NB4 (cell line): ENCODE results near the gene KCTD5.

ENCODE experiments used
- MAX ChIP-seq: IDR thresholded peaks from 2 replicates; pipeline ENCODE4 v1.6.1; 2011; ENCODE audit warnings: low read depth, low read length
- POLR2A ChIP-seq: IDR thresholded peaks from 2 replicates; pipeline ENCODE4 v1.6.1; 2011; ENCODE audit warnings: mild to moderate bottlenecking; ENCODE audit not compliant: insufficient read length; ENCODE audit errors: extremely low read depth
- TF ChIP-seq, protein P1 (sequence below): IDR thresholded peaks from one replicate; pipeline ENCODE4 v1.5.1; 2012; ENCODE audit warnings: low read depth, low read length

DNA sequence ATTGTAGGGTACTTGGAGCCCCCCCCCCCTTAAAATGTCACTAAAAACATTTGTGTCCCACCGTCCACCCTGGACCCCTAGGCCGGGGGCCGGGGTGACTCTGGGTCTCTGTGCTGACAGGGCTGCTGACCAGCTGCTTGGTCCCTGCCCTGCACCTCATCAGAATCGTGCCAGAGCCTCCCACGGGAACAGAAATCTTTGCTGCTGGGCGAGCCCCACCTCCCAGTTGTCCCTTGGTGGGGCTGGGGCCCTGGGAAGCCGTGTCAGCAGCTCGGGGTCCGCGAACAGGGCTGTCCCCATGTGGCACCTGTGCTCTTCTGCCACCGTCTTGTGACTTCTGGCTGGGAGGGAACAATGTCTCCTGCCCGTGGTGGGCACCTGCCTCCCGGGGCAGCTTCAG lies 18.5 kb downstream of the KCTD5 start:
- TF ChIP-seq, protein P1, sequence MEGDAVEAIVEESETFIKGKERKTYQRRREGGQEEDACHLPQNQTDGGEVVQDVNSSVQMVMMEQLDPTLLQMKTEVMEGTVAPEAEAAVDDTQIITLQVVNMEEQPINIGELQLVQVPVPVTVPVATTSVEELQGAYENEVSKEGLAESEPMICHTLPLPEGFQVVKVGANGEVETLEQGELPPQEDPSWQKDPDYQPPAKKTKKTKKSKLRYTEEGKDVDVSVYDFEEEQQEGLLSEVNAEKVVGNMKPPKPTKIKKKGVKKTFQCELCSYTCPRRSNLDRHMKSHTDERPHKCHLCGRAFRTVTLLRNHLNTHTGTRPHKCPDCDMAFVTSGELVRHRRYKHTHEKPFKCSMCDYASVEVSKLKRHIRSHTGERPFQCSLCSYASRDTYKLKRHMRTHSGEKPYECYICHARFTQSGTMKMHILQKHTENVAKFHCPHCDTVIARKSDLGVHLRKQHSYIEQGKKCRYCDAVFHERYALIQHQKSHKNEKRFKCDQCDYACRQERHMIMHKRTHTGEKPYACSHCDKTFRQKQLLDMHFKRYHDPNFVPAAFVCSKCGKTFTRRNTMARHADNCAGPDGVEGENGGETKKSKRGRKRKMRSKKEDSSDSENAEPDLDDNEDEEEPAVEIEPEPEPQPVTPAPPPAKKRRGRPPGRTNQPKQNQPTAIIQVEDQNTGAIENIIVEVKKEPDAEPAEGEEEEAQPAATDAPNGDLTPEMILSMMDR = no peak
- TF ChIP-seq POLR2A (no peak), MAX (no peak)
